DMS 273 (cell line): ENCODE results near the gene MRPL36.
A peak's percentile ranks its signal among the peaks of the same experiment; 100 is the strongest.

Experiments used
- DNase-seq: peaks from one replicate; lab custom pipeline; 2025; ENCODE audit not compliant: unreplicated experiment; lab: John Stamatoyannopoulos, UW

The MRPL36 gene

DNA sequence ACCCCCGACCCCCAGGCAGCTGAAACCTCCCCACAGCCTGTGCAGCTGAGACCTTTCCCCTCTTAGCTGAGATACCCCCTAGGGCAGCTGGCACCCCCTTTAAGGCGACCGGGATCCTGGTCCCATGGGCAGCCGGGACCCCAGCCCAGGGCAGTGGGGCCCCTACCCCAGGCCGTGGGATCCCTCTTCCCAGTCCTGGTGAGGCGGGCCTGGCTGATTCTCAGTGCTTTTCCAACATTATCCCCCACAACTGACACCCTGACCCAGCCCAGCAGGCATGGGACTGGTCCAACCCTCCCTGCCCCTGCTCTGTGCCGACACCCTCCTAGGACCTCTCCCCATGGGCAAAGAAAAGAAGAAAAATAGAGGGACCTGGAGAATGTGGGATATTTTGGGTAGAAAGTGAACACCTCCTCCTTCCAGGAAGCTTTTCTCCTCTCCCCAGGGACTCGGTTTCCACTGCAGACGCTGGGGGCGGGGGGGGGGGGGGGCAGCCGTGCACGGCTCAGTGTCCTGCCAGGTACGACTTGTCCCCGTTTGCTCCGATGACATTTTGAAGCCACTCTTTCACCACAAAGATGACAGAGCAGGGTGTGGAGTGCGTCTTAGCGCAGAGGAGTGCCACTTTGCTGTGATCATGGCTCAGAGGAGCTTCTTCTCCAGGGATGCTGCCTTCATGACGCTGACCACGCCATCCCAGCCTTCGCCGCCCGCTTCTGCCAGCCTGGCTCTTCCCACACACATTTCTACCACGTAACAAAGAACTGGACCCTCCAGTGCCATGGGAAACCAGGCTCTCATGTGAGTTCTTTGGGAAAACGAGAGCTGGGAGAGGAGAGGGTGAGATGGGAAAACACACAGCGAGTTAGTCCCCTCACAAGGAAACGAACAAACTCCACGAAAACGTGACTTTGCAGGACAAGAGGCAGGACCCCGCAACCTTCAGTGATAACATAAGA is 47.5 kb downstream of the MRPL36 start:
- DNase-seq = no peak

- DNase-seq = peak; percentile 22
Measured at GRCh38 chr5:1751026-1751863, 48.4 kb downstream of the MRPL36 start.

DNA sequence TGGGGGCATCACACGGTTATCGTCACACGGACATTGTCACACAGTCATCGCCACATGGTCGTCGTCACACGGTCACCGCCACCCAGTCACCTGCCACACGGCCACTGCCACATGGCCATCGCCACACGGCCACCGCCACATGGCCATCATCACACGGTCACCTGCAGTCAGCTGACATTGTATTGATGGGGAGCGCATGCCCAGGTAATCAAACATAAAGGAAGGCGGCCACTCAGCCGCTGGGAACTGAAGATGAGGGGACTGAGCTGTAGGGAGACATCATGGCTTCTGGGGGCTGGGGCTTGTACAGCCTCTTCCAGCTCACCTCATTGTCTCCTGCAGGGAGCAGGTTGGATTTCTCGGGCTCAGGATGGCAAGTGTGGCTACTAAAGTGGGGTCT is 49.2 kb downstream of the MRPL36 start:
- DNase-seq = no peak

DNA sequence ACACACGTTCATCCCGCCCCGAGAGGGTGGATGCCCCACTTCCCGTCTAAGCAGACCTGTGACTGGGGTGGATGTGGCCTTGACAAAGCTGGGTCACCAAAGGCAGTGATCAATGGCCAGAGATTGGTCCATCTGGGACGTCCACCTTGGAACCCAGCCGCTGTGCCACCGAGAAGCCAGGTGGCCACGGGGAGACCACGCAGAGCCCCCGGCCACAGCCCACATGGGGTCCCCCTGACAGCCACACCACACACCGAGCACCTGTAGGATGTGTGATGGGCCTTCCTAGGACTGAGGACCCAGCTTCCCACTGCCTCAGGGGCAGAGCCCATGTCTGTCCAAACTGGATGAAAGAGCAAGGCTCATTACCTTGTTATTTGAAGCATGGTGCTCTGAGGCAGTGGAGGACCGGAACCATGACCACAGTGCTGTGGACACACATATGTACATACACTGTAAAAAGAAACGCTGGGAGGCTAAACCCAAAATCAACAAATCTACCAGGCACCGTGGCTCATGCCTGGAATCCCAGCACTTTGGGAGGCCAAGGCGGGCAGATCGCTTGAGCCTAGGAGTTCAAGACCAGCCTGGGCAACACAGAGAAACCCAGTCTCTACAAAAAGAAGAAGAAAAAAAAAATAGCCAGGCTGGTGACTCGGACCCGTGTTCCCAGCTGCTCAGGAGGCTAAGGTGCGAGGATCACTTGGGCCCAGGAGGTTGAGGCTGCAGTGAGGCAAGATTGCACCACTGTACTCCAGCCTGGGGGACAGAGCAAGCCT is 50.1 kb downstream of the MRPL36 start:
- no peak for DNase-seq

DNA sequence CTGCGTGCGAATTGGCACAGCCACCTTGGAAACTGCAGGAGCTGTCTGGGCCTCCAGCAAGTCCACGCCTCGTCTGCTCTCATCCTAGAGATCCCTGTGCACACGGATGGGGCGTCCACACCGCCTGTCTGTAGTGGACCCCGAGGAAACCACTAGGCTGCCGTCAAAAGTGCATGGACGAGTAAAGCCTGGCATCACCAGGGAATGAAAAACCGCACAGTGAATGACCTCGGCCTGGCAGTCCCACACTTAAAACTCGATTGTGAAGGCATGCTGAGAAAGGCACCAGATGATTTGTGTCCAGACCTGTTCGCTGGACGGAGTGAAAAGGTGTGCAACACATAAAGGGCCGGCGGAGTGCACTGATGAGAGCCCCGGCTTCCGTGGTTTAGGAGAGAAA is 50.8 kb downstream of the MRPL36 start:
- no peak for DNase-seq
